Naive thymus-derived CD4-positive, alpha-beta T cell (primary cell): ENCODE data around the gene AEBP1. TPM values are rescaled to one million over a fixed set of nuclear protein-coding genes. Genes with fewer than 3 reads are reported as not detected.
"Not testable (repeated sequence)": the region's sequence is repeated elsewhere in the genome, so short reads cannot be mapped to it uniquely, and the experiment has no call there.

ENCODE experiments used
- ATAC-seq: fragments of 150-1000 bp; cut with Tn5 transposase; 2 replicates; pipeline ENCODE4 v1.10.0; 2021; ENCODE audit warnings: mild to moderate bottlenecking, moderate library complexity
- CTCF ChIA-PET: fragments of 350-600 bp; sonication (Branson Sonifier 250); formaldehyde crosslinking; loops from one replicate; lab custom pipeline; 2021; ENCODE audit warnings: antibody characterized with exemption; lab: Charles Lee
- POLR2A ChIA-PET: fragments of 350-600 bp; sonication (Branson Sonifier 250); formaldehyde crosslinking; loops from one replicate; lab custom pipeline; 2021; ENCODE audit warnings: antibody characterized with exemption, inconsistent platforms; lab: Charles Lee
- DNase-seq, 9 donors: peaks; one replicate each; pipeline versions ENCODE4 v3.0.0 to v3.0.0-alpha.2; 2020 to 2022; ENCODE audit warnings: mixed read lengths in 1 of 9
- H3K27ac ChIP-seq: one replicate; pipeline ENCODE4 v1.7.0; 2013; ENCODE audit warnings: mild to moderate bottlenecking, low read depth, low read length, moderate library complexity
- H3K27me3 ChIP-seq, 2 donors: one replicate each; pipeline ENCODE4 v1.7.0; 2013; ENCODE audit warnings: low read length in 2 of 2, mild to moderate bottlenecking in 2 of 2, moderate library complexity in 2 of 2; ENCODE audit not compliant: control insufficient read depth in 2 of 2, insufficient read depth in 2 of 2
- H3K36me3 ChIP-seq, 3 experiments: 1 replicate in 2 of 3; 2 replicates in 1 of 3; pipeline ENCODE4 v1.7.0; 2013; ENCODE audit warnings: low read length in 3 of 3, mild to moderate bottlenecking in 3 of 3, moderate library complexity in 1 of 3; ENCODE audit not compliant: insufficient read depth in 3 of 3, control insufficient read depth in 2 of 3
- H3K4me1 ChIP-seq, 2 donors: one replicate each; pipeline ENCODE4 v1.7.0; 2013; ENCODE audit warnings: low read length in 2 of 2, mild to moderate bottlenecking in 2 of 2, moderate library complexity in 1 of 2; ENCODE audit not compliant: control insufficient read depth in 2 of 2, insufficient read depth in 2 of 2
- H3K4me3 ChIP-seq: 2 replicates; pipeline ENCODE4 v1.7.0; 2013; ENCODE audit warnings: mild to moderate bottlenecking, low read length
- H3K9me3 ChIP-seq, 3 experiments: 1 replicate in 2 of 3; 2 replicates in 1 of 3; pipeline ENCODE4 v1.7.0; 2013; ENCODE audit warnings: low read length in 3 of 3; ENCODE audit not compliant: control insufficient read depth in 2 of 3
- H3K27ac Mint-ChIP-seq, 9 donors: one replicate each; pipeline ENCODE4 v1.8.0; 2020 to 2022; ENCODE audit warnings: mixed read lengths in 9 of 9, mild to moderate bottlenecking in 8 of 9, moderate library complexity in 5 of 9, inconsistent platforms in 2 of 9
- H3K27me3 Mint-ChIP-seq, 5 donors: one replicate each; pipeline ENCODE4 v1.8.0; 2021 to 2022; ENCODE audit warnings: mixed read lengths in 5 of 5, mild to moderate bottlenecking in 1 of 5
- H3K36me3 Mint-ChIP-seq, 5 donors: one replicate each; pipeline ENCODE4 v1.8.0; 2020 to 2022; ENCODE audit warnings: mixed read lengths in 5 of 5, mild to moderate bottlenecking in 3 of 5, inconsistent platforms in 1 of 5
- H3K4me1 Mint-ChIP-seq, 7 donors: one replicate each; pipeline ENCODE4 v1.8.0; 2020 to 2022; ENCODE audit warnings: mixed read lengths in 7 of 7, mild to moderate bottlenecking in 3 of 7, inconsistent platforms in 1 of 7
- H3K4me3 Mint-ChIP-seq, 10 donors: one replicate each; pipeline ENCODE4 v1.8.0; 2020 to 2022; ENCODE audit warnings: mild to moderate bottlenecking in 10 of 10, mixed read lengths in 10 of 10, moderate library complexity in 6 of 10, inconsistent platforms in 2 of 10
- H3K9me3 Mint-ChIP-seq, 11 donors: one replicate each; pipeline ENCODE4 v1.8.0; 2020 to 2022; ENCODE audit warnings: mixed read lengths in 11 of 11, mild to moderate bottlenecking in 4 of 11, inconsistent platforms in 1 of 11, moderate library complexity in 1 of 11
- intact Hi-C, 2 donors: fragments of 100-400 bp; cut with micrococcal nuclease; formaldehyde crosslinking; loops; one replicate each; pipeline ENCODE4 v1.15.1; 2023
- polyA plus RNA-seq, 2 donors: library from polyadenylated mRNA; unstranded; fragments of 300-500 nt; fragmentation: Illumina TruSeq; gene quantifications; one replicate each; pipeline ENCODE4 v1.2.3, GENCODE V29; 2021
- total RNA-seq, 6 experiments: library from RNA in 5 of 6; stranded (reverse) in 5 of 6; gene quantifications; 1 replicate in 5 of 6; 2 replicates in 1 of 6; pipeline ENCODE4 v1.2.3 and lab custom pipeline; 2021 to 2026

AEBP1 gene
- total and polyA plus RNA-seq, 7 experiments from 2014 or later, result 3.0 to 33.1 (median 13.5) TPM

DNA sequence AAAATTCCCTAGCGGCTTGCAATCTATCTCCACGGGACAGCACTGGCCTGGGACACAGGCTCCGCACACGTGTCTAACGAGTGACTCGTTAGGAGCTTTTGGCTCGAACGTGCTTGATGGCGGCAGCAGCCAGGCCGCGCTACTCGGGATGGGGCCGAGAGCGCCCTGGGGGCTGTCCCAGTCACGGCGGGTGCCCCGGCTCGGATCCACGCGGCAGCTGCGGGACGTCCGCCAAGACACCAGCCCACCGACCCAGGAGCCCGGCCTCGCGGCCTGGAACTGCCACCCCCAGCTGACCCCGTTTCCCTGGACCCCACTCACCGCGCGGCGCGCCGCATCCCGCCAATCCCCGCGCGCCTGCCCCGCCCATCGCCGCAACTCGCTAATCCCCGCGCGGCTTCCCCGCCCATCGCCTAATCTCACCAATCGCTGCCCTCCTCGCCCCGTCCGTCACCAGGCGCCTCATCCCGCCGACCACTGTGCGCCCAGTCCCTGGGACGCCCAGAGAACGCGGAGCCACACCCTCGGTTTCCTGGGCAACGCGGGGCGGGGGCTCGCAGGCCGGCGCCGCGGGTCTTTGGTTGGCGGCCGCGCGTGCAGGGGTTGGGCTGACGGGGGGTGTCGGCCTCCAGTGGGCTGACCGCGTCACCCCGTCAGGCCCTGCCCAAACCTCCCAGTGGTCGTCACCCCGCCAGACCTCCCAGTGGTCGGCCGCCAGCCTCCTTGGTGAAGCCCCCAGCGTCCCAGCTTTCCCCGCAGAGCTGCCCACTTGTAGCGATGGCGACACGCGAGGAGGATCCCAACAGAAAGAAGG lies 19.3 kb downstream of the AEBP1 start, which contains the start of gene POLD2:
POLD2 (minus strand) TSS at position 359 of the 814 bp plus-strand sequence. CDS start 1,495 bp downstream, outside the sequence.
- H3K27me3 Mint-ChIP-seq, result peaks cover 0 to 23% (median 0%) of the 10 kb centered on the region in 5 donors
- H3K4me1 ChIP-seq, result peaks cover 8 to 9% of the 10 kb centered on the region in 2 donors
- H3K9me3 ChIP-seq, result no peaks in the 10 kb centered on the region
- ChIA-PET POLR2A (interaction anchor here (0.6 to 2.5 kb wide), 12 partner anchors 9 to 483 kb away, joined by 3 to 8 read pairs (median 3); partner anchors contain the start of genes DBNL and OGDH), CTCF (no interaction called here)
- peak; percentile 88 to 99 (median 94) for DNase-seq
- H3K27me3 ChIP-seq, result no peaks in the 10 kb centered on the region
- H3K4me3 ChIP-seq, result peak within 1 kb of the TSS; percentile 89
- H3K4me3 Mint-ChIP-seq, result peak within 1 kb of the TSS; percentile 82 to 97 (median 93)
- H3K36me3 Mint-ChIP-seq, result peaks cover 0 to 15% (median 5%) of the 10 kb centered on the region in 5 donors
- ATAC-seq, result peak; percentile 99
- intact Hi-C loops, result loop anchor here (1.0 to 5.0 kb wide), 14 partner anchors 19 to 725 kb away; partner anchors contain the start of genes AEBP1 (in 2 of the 2), DBNL (in 2 of the 2), POLM (in 2 of the 2) and PPIA (in 2 of the 2)
- H3K36me3 ChIP-seq, result peaks cover 0 to 16% (median 0%) of the 10 kb centered on the region in 3 experiments
- H3K4me1 Mint-ChIP-seq, result peaks cover 18 to 40% (median 39%) of the 10 kb centered on the region in 7 donors
- H3K9me3 Mint-ChIP-seq, result no peaks in the 10 kb centered on the region
- peak within 1 kb of the TSS; percentile 74 for H3K27ac ChIP-seq
- peak within 1 kb of the TSS; percentile 40 to 96 (median 87) for H3K27ac Mint-ChIP-seq

DNA sequence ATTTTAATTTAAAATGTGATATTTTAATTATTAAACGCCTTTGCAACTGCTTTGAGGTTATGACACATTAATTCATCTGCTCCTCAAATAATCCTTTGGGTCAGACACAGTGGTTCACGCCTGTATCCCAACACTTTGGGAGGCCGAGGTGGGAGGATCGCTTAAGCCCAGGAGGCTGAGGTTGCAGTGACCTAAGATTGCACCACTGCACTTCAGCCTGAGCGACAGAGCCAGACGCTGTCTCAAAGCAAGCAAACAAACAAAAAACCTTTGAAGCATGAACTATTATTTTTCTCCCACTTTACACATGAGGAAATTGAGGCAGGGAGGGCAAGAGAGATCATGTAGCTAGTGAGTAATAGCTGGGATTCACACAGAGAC lies 20.7 kb downstream of the AEBP1 start:
- no peaks in the 10 kb centered on the region for H3K27me3 ChIP-seq
- H3K9me3 ChIP-seq, result no peaks in the 10 kb centered on the region
- H3K4me3 ChIP-seq, result no peak overlapping the region
- intact Hi-C loops, result loop anchor here (5.0 kb wide), 2 partner anchors 447 to 457 kb away; partner anchors contain the start of genes DDX56 (in 1 of the 2) and TMED4 (in 1 of the 2)
- H3K4me3 Mint-ChIP-seq, result peak overlapping the region; percentile 14 to 97 (median 90)
- ChIA-PET CTCF (no interaction called here), POLR2A (no interaction called here)
- no peak overlapping the region for H3K27ac ChIP-seq
- DNase-seq, result no peak
- peaks cover 0 to 9% (median 4%) of the 10 kb centered on the region in 5 donors for H3K36me3 Mint-ChIP-seq
- peaks cover 14 to 37% (median 31%) of the 10 kb centered on the region in 7 donors for H3K4me1 Mint-ChIP-seq
- H3K36me3 ChIP-seq, result peaks cover 0 to 3% (median 0%) of the 10 kb centered on the region in 3 experiments
- peak overlapping the region in 6 of 9 donors; percentile 17 to 93 (median 68) for H3K27ac Mint-ChIP-seq
- H3K4me1 ChIP-seq, result peaks cover 8 to 9% of the 10 kb centered on the region in 2 donors
- no peaks in the 10 kb centered on the region for H3K9me3 Mint-ChIP-seq
- ATAC-seq, result no peak
- peaks cover 0 to 23% (median 0%) of the 10 kb centered on the region in 5 donors for H3K27me3 Mint-ChIP-seq

DNA sequence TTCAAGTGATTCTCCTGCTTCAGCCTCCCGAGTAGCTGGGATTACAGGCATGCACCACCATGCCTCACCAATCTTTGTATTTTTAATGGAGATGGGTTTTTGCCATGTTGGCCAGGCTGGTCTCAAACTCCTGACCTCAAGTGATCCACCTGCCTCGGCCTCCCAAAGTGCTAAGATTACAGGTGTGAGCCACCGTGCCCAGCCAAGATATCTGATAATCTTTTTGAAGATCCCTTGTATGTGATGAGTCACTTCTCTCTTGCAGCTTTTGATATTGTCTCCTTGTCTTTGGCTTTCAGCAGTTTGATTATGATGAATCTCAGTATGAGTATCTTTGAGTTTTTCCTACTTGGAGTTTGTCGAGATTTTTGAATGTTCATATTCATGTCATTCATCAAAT lies 22.4 kb downstream of the AEBP1 start:
- H3K27me3 Mint-ChIP-seq, result peaks cover 0 to 23% (median 0%) of the 10 kb centered on the region in 5 donors
- CTCF ChIA-PET, DNase-seq, H3K4me1 ChIP-seq, H3K9me3 Mint-ChIP-seq, H3K9me3 ChIP-seq, H3K36me3 ChIP-seq, H3K4me3 Mint-ChIP-seq, ATAC-seq, H3K36me3 Mint-ChIP-seq, intact Hi-C loops, H3K27ac ChIP-seq, H3K27me3 ChIP-seq, POLR2A ChIA-PET, H3K27ac Mint-ChIP-seq, H3K4me3 ChIP-seq: not testable (repeated sequence)
- H3K4me1 Mint-ChIP-seq, result peaks cover 14 to 20% (median 16%) of the 10 kb centered on the region in 7 donors

DNA sequence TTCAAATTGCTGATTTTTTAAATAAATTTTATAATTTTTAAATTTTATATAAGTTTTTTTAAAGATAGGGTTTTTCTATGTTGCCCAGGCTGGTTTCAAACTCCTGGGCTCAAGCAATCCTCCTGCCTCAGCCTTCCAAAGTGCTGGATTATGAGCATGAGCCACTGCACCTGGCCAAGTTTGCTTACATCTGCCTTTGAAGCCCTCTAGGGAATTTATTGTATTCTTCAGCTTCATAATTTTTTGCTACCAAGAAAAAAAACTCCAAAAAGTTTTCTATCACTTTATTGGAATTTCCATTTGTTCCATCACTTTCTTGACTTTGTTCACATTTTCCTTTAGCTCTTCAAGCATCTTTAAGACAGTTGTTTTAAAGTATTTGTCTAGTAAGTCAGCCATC lies 23.0 kb downstream of the AEBP1 start:
- H3K36me3 ChIP-seq, result no peaks in the 10 kb centered on the region
- no peaks in the 10 kb centered on the region for H3K9me3 ChIP-seq
- POLR2A ChIA-PET, result no interaction called here
- no peak overlapping the region for H3K27ac ChIP-seq
- Mint-ChIP-seq H3K4me1 (peaks cover 11 to 18% (median 14%) of the 10 kb centered on the region in 7 donors), H3K36me3 (peaks cover 0 to 6% (median 0%) of the 10 kb centered on the region in 5 donors), H3K27me3 (peaks cover 0 to 23% (median 0%) of the 10 kb centered on the region in 5 donors), H3K9me3 (no peaks in the 10 kb centered on the region), H3K27ac (no peak overlapping the region), H3K4me3 (no peak overlapping the region)
- H3K27me3 ChIP-seq, result no peaks in the 10 kb centered on the region
- DNase-seq (no peak), ATAC-seq (no peak)
- peaks cover 5 to 8% of the 10 kb centered on the region in 2 donors for H3K4me1 ChIP-seq
- CTCF ChIA-PET, result no interaction called here
- intact Hi-C loops, result no loop called here
- H3K4me3 ChIP-seq, result no peak overlapping the region

DNA sequence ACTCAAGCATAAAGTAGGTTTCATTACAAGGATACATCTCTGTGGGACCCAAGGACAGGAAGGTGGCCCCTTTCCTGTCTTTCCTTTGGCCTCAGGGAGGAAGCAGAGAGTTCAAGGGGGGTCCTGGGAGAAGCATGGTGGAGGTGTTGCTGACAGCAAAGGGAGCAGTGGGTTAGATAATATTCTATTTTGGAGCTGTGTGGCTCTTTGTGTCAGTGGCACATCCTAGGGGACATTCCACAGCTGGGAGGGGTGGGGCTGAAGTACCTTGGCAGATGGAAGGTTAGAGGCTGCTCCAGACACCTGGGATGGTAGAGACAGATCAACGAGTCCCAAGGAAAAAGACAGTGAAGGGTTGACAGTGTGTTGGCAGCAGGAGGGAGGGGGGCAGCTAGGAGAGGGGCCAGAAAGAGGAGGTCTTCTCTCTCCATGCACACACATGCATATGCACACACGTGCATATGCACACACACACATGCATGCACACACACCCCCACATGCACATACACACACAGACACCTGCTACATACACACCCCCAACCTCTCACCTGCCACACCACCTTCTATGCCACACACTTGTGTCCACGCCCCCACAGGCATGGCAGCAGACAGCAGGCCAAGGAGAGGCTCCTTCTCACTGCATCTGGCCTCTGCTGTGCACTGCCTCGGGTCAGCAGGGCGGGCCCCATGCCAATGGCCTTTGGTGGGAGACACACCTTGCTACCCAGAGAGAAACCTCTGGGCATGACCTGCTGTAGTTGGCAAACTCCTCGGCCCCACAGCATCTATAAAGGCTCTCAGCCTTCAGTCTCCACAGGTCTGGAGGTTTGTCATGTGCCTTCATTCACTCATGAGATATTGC lies 24.8 kb downstream of the AEBP1 start:
- no peak overlapping the region for H3K27ac ChIP-seq
- ATAC-seq (no peak), DNase-seq (no peak)
- no peaks in the 10 kb centered on the region for H3K9me3 ChIP-seq
- Mint-ChIP-seq H3K27me3 (peaks cover 0 to 24% (median 0%) of the 10 kb centered on the region in 5 donors), H3K4me1 (peaks cover 3 to 6% (median 4%) of the 10 kb centered on the region in 7 donors), H3K27ac (no peak overlapping the region), H3K36me3 (peaks cover 0 to 3% (median 0%) of the 10 kb centered on the region in 5 donors), H3K4me3 (no peak overlapping the region), H3K9me3 (no peaks in the 10 kb centered on the region)
- POLR2A ChIA-PET, result no interaction called here
- intact Hi-C loops, result no loop called here
- H3K36me3 ChIP-seq, result no peaks in the 10 kb centered on the region
- CTCF ChIA-PET, result no interaction called here
- no peaks in the 10 kb centered on the region for H3K27me3 ChIP-seq
- no peak overlapping the region for H3K4me3 ChIP-seq
- no peaks in the 10 kb centered on the region for H3K4me1 ChIP-seq
